CD14-positive monocyte (primary cell): ENCODE measurements around the gene AFF3. TPM values are rescaled to one million over a fixed set of nuclear protein-coding genes. Genes with fewer than 3 reads are reported as not detected.

Experiments used
- DNase-seq, 3 donors: peaks; one replicate each; pipeline ENCODE4 v3.0.0-alpha.2; 2011 to 2022
- H2AFZ ChIP-seq: 2 replicates; pipeline ENCODE4 v1.6.0; 2012; ENCODE audit warnings: mild to moderate bottlenecking, low read depth, low read length, inconsistent platforms; ENCODE audit not compliant: insufficient read depth, poor library complexity, severe bottlenecking
- H3K27ac ChIP-seq, 2 donors: 1 replicate in 1 of 2; 2 replicates in 1 of 2; pipeline ENCODE4 v1.5.1; 2012 to 2013; ENCODE audit warnings: low read length in 2 of 2, control low read depth in 1 of 2, inconsistent platforms in 1 of 2, low read depth in 1 of 2, mild to moderate bottlenecking in 1 of 2
- H3K27me3 ChIP-seq, 2 donors: one replicate each; pipeline versions ENCODE4 v1.6.0 to v1.6.1; 2011 to 2013; ENCODE audit warnings: low read length in 2 of 2; ENCODE audit not compliant: control insufficient read depth in 2 of 2, insufficient read depth in 2 of 2
- H3K36me3 ChIP-seq, 2 donors: replicated peaks in 1 of 2; 1 replicate in 1 of 2; 2 replicates in 1 of 2; pipeline versions ENCODE4 v1.5.1 to v1.6.1; 2012 to 2013; ENCODE audit warnings: low read length in 2 of 2, control low read depth in 1 of 2, inconsistent platforms in 1 of 2, mild to moderate bottlenecking in 1 of 2; ENCODE audit not compliant: insufficient read depth in 2 of 2, control insufficient read depth in 1 of 2
- H3K4me1 ChIP-seq, 2 donors: 1 replicate in 1 of 2; 2 replicates in 1 of 2; pipeline versions ENCODE4 v1.5.1 to v1.6.1; 2012 to 2013; ENCODE audit warnings: low read length in 2 of 2, control low read depth in 1 of 2, inconsistent platforms in 1 of 2, mild to moderate bottlenecking in 1 of 2, moderate library complexity in 1 of 2; ENCODE audit not compliant: insufficient read depth in 2 of 2, control insufficient read depth in 1 of 2
- H3K4me2 ChIP-seq: replicated peaks from 2 replicates; pipeline ENCODE3; 2012; ENCODE audit warnings: low read length, moderate library complexity, mild to moderate bottlenecking; ENCODE audit not compliant: poor library complexity, severe bottlenecking; ENCODE audit errors: extremely low read depth
- H3K4me3 ChIP-seq, 3 experiments: fragments of 200-600 bp in 1 of 3; sonication (generic) in 1 of 3; replicated peaks in 1 of 3; 1 replicate in 2 of 3; 2 replicates in 1 of 3; pipeline ENCODE4 v1.5.1; 2011 to 2013; ENCODE audit warnings: low read length in 3 of 3, mild to moderate bottlenecking in 3 of 3, control low read depth in 2 of 3, low read depth in 2 of 3, inconsistent platforms in 1 of 3, moderate library complexity in 1 of 3
- H3K79me2 ChIP-seq: 2 replicates; pipeline ENCODE4 v1.6.0; 2012; ENCODE audit warnings: mild to moderate bottlenecking, control low read depth, inconsistent platforms, low read length, moderate library complexity; ENCODE audit not compliant: insufficient read depth
- H3K9ac ChIP-seq: 2 replicates; pipeline ENCODE4 v1.6.0; 2017; ENCODE audit warnings: low read length, mild to moderate bottlenecking; ENCODE audit not compliant: insufficient read depth, poor library complexity, severe bottlenecking
- H3K9me3 ChIP-seq, 2 donors: replicated peaks in 1 of 2; 1 replicate in 1 of 2; 2 replicates in 1 of 2; pipeline versions ENCODE4 v1.5.1 to v1.6.1; 2012 to 2013; ENCODE audit warnings: low read length in 2 of 2, control low read depth in 1 of 2; ENCODE audit not compliant: control insufficient read depth in 1 of 2, insufficient read depth in 1 of 2
- H4K20me1 ChIP-seq: 2 replicates; pipeline ENCODE4 v1.6.0; 2012; ENCODE audit warnings: mild to moderate bottlenecking, low read length, control low read depth, moderate library complexity; ENCODE audit not compliant: insufficient read depth
- H3K27ac Mint-ChIP-seq, 7 donors: one replicate each; pipeline ENCODE4 v1.8.0; 2020; ENCODE audit warnings: mild to moderate bottlenecking in 7 of 7, mixed read lengths in 7 of 7, moderate library complexity in 6 of 7, inconsistent platforms in 2 of 7
- H3K27me3 Mint-ChIP-seq, 3 donors: one replicate each; pipeline ENCODE4 v1.8.0; 2021 to 2022; ENCODE audit warnings: low read depth in 3 of 3, mild to moderate bottlenecking in 3 of 3, mixed read lengths in 3 of 3, moderate library complexity in 3 of 3, inconsistent platforms in 1 of 3
- H3K36me3 Mint-ChIP-seq, 2 donors: one replicate each; pipeline ENCODE4 v1.8.0; 2020; ENCODE audit warnings: mixed read lengths in 2 of 2, inconsistent platforms in 1 of 2, mild to moderate bottlenecking in 1 of 2
- H3K4me1 Mint-ChIP-seq: one replicate; pipeline ENCODE4 v1.8.0; 2020; ENCODE audit warnings: mild to moderate bottlenecking, mixed read lengths
- H3K4me3 Mint-ChIP-seq, 2 donors: one replicate each; pipeline ENCODE4 v1.8.0; 2020; ENCODE audit warnings: mild to moderate bottlenecking in 2 of 2, mixed read lengths in 2 of 2, moderate library complexity in 1 of 2
- H3K9me3 Mint-ChIP-seq, 7 donors: one replicate each; pipeline ENCODE4 v1.8.0; 2020 to 2022; ENCODE audit warnings: mixed read lengths in 7 of 7, mild to moderate bottlenecking in 6 of 7, moderate library complexity in 6 of 7, inconsistent platforms in 2 of 7
- CTCF ChIP-seq: fragments of 200-600 bp; IDR thresholded peaks from one replicate; pipeline ENCODE4 v1.8.0; 2022; ENCODE audit warnings: antibody characterized with exemption, mild to moderate bottlenecking
- WGBS: methylation state at CpG from one replicate; pipeline ENCODE4 v1.1.5; 2013; ENCODE audit warnings: missing lambda C conversion rate; ENCODE audit not compliant: insufficient coverage; 5-methylcytosine and 5-hydroxymethylcytosine counted together
- intact Hi-C, 2 donors: fragments of 100-400 bp; cut with micrococcal nuclease; formaldehyde crosslinking; loops; one replicate each; pipeline versions ENCODE4 v1.15.0 to v1.15.1; 2023
- polyA plus RNA-seq, 3 donors: library from polyadenylated mRNA; depleted of rRNA in 1 of 3; unstranded in 2 of 3; stranded (reverse) in 1 of 3; fragments of 300-500 nt in 2 of 3; fragments of >200 nt in 1 of 3; fragmentation: Illumina TruSeq in 2 of 3; gene quantifications; 1 replicate in 2 of 3; 2 replicates in 1 of 3; pipeline ENCODE4 v1.2.3, GENCODE V29; 2012 to 2021

The AFF3 gene
- polyA plus RNA-seq, 3 donors = 0.17 to 4.1 (median 0.49) TPM

GRCh38 chr2:99695944-99696253, 446.5 kb downstream of the AFF3 start:
- Histone ChIP-seq H2AFZ (no peak overlapping the region), H3K27ac (no peak overlapping the region), H3K79me2 (no peaks in the 10 kb centered on the region), H3K9me3 (no peaks in the 10 kb centered on the region), H3K4me3 (no peak overlapping the region), H3K27me3 (no peaks in the 10 kb centered on the region), H4K20me1 (no peaks in the 10 kb centered on the region), H3K4me1 (peaks cover 18 to 24% of the 10 kb centered on the region in 2 donors), H3K4me2 (no peak overlapping the region), H3K36me3 (no peaks in the 10 kb centered on the region), H3K9ac (no peak overlapping the region)
- no peaks in the 10 kb centered on the region for H3K27me3 Mint-ChIP-seq
- intact Hi-C loops = no loop called here
- H3K4me3 Mint-ChIP-seq = no peak overlapping the region
- peaks cover 0 to 3% of the 10 kb centered on the region in 2 donors for H3K36me3 Mint-ChIP-seq
- peaks cover 0 to 2% (median 0%) of the 10 kb centered on the region in 7 donors for H3K9me3 Mint-ChIP-seq
- TF ChIP-seq CTCF = no peak
- no peak for DNase-seq
- no peak overlapping the region for H3K27ac Mint-ChIP-seq
- H3K4me1 Mint-ChIP-seq = peaks cover 29% of the 10 kb centered on the region

GRCh38 chr2:99695130-99695943, 447.1 kb downstream of the AFF3 start:
- Histone ChIP-seq H3K9ac (no peak overlapping the region), H3K79me2 (no peaks in the 10 kb centered on the region), H4K20me1 (no peaks in the 10 kb centered on the region), H3K4me2 (no peak overlapping the region), H3K27me3 (no peaks in the 10 kb centered on the region), H2AFZ (no peak overlapping the region), H3K9me3 (no peaks in the 10 kb centered on the region), H3K36me3 (no peaks in the 10 kb centered on the region), H3K4me1 (peaks cover 13 to 19% of the 10 kb centered on the region in 2 donors), H3K4me3 (no peak overlapping the region), H3K27ac (no peak overlapping the region)
- DNase-seq = no peak
- Mint-ChIP-seq H3K36me3 (peaks cover 0 to 3% of the 10 kb centered on the region in 2 donors), H3K4me1 (peaks cover 27% of the 10 kb centered on the region), H3K9me3 (peaks cover 0 to 2% (median 0%) of the 10 kb centered on the region in 7 donors), H3K4me3 (no peak overlapping the region), H3K27me3 (no peaks in the 10 kb centered on the region), H3K27ac (no peak overlapping the region)
- WGBS = 100% methylated on average over 5 of the region's 11 CpGs
- no peak for TF ChIP-seq CTCF
- intact Hi-C loops = no loop called here
